Peyer's patch (tissue), 4 donors: ENCODE measurements around the gene LCE6A.

Experiments
- POLR2A ChIP-seq, 2 donors: fragments of 450-650 bp; IDR thresholded peaks; one replicate each; pipeline ENCODE4 v1.5.1; 2017; ENCODE audit warnings: antibody characterized with exemption in 2 of 2, mild to moderate bottlenecking in 2 of 2, moderate library complexity in 2 of 2
- TF ChIP-seq, protein P1 (sequence below), 6 experiments: fragments of 450-650 bp in 4 of 6; fragments of 200-600 bp in 2 of 6; sonication (generic) in 1 of 6; IDR thresholded peaks; one replicate each; pipeline ENCODE4 v1.5.1; 2017 to 2019; ENCODE audit warnings: antibody characterized with exemption in 6 of 6, mild to moderate bottlenecking in 3 of 6, moderate library complexity in 1 of 6

DNA sequence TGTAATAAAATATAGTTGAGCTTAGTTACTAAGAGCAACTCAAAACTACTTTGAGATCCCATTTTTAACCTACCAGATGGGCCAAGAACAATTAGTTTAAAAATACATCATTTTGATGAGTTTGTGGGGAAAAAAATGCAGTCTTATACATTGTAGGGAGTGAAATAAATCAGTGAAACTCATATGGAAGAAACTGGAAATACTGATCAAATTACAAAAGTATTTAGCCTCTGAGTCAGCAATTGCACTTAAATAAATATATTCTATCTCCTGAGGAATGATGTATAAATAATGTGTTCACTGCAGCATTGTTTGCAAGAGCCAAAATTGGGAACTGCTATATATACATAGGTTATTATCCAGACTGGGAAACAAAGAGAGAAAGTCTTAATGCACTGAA, 30.8 kb downstream of the LCE6A start:
- TF ChIP-seq POLR2A (IDR thresholded peaks at IDR 0.05): no peak
- TF ChIP-seq, protein P1, sequence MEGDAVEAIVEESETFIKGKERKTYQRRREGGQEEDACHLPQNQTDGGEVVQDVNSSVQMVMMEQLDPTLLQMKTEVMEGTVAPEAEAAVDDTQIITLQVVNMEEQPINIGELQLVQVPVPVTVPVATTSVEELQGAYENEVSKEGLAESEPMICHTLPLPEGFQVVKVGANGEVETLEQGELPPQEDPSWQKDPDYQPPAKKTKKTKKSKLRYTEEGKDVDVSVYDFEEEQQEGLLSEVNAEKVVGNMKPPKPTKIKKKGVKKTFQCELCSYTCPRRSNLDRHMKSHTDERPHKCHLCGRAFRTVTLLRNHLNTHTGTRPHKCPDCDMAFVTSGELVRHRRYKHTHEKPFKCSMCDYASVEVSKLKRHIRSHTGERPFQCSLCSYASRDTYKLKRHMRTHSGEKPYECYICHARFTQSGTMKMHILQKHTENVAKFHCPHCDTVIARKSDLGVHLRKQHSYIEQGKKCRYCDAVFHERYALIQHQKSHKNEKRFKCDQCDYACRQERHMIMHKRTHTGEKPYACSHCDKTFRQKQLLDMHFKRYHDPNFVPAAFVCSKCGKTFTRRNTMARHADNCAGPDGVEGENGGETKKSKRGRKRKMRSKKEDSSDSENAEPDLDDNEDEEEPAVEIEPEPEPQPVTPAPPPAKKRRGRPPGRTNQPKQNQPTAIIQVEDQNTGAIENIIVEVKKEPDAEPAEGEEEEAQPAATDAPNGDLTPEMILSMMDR (IDR thresholded peaks at IDR 0.05): no peak
